ENCODE data around the gene PRKAG2.

The PRKAG2 gene

DNA sequence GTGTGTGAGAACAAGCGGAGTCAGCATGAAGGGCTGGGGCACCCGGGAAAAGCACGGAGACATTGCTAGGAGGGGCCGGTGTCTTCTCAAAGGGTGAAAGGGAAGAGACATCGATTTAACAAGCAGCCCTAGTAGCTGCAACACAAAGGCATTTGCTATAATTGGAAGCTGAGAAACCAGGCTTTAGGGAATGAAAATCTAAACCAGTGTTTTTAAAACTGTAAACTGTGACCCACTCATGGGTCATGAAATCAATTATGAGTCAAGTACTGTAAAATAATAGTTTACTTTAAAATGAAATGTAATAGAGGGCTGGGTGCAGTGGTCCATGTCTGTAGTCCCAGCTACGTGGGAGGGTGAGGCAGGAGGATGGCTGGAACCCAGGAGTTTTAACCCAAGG is 228.5 kb downstream of the PRKAG2 start:
- DNase-seq (ENCODE audit: low read depth): no peak

DNA sequence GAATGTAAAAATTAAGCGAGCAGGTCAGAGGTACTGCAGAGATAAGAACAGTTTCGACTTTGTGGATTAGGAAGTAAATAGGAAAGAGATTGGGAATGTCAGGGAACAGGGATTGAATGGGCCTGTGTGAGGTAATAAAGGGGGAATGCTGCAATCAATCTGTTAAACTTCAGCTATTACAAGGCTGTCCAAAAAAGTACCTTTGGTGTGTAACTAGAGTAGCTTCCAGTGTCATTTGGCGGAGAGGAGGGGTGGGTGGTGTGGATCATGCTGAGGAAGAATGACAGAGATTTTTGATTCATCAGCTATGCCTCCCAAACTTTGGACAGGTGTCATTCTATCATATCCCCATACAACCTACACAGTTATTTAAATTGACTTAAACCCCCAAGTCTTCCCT is 229.0 kb downstream of the PRKAG2 start:
- no peak for DNase-seq (ENCODE audit: low read depth)

DNA sequence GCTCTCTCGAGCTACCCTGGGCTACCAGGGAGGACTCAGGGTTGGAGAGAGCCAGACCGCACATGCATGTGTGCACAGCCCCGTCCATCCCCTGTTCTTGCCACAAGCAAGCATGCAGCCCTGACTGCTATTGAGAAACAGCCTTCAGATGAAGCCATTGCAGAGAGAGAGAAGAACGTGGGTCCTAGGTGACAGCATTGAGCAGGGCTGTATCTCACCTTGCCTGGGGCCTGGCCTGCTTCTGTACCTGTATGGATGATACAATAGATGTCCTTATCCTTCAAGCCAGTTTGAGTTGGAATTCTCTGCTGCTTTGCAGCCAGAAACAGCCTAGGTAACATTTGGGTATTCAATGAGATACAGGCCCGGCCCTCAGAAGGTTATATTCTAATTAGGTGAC is 229.9 kb downstream of the PRKAG2 start:
- DNase-seq (ENCODE audit: low read depth): no peak

DNA sequence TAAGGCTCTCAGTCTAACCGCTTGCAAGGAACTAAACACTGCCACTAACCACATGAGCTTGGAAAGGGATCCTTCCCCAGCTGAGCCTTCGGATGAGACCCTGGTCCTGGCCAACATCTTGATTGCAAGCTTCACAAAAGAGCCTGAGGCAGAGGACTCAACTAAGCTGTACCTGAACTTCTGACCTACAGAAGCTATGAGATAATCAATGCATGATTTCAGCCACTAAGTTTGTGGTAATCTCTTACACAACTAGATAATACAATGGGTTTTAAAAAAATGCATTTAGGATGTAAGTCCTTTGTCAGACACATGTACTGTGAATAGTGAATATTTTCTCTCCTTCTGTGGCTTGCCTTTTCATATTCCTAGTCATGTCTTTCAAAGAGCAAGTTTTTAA is 231.6 kb downstream of the PRKAG2 start:
- DNase-seq (ENCODE audit: low read depth): no peak

DNA sequence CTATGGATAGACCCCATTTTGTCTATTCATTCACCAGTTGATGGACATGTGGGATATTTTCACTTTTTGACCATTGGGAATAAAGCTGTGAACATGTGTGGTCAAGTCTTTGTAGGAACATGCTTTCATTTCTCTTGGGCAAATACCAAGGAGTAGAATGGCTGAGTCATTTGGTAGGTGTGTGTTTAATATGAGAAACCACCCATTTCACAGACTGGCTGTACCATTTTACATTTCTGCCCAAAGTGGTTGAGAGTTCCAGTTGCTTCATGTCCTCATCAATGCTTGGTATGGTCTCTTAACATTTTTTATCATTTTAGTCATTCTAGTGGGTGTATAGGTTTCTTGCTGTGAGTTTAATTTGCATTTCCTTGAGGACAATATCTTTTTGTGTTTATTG is 232.4 kb downstream of the PRKAG2 start:
- DNase-seq (ENCODE audit: low read depth): no peak

DNA sequence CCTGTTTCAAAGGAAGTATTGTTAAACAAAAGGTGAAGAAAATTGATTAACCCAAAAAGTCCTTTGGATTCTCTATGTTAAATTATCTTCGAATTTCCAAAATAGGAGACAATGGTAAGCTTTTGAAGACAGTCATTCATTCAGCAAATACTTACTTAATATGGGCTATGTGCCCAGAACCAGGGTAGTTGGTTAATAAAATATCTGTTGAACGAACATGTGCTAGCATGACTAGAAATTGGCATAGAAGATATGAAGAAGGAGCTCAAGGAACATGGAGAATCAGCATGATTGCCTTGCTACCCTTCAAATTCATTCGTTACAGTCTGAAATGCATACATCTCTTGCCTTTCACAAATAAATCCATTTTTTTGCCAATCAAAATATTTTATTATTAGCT is 234.2 kb downstream of the PRKAG2 start:
- DNase-seq (ENCODE audit: low read depth): no peak

DNA sequence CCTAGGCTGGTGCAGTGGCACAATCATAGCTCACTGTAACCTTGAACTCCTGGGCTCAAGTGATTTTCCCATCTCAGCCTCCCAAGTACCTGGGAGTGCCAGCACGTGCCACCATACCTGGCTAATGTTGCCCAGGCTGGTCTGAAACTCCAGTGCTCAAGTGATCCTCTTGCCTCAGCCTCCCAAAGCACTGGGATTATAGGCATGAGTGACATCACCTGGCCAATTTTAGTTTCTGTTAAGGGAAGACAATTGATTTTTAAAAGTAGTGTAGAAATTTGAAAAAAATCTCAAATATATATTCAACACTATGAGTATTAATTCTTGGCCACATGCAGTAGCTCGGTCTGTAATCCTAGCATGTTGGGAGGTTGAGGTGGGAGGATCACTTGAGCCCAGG is 235.3 kb downstream of the PRKAG2 start:
- DNase-seq (ENCODE audit: low read depth): no peak

DNA sequence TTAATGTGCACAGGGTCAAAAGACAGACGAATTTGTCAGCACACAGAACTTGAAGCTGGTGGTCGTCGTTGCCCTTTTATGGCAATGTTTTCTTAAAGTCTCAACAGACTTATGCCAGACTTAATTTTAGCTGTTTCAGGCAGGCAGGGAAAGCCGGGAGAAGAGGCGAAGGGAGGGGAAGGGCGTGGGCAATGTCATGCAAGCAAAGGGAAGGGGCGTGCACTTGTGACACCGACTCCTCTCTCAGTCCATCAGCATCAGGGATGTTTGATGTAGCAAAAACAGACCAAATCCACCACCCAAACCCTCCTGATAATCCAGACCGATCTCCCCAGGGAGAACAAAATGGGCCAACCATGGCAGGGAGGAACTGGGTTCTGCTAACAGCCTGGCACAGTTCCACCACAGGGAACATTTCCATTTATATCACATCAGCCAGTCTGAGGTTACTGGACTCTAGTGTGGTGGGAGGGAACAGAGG is 239.1 kb downstream of the PRKAG2 start:
- no peak for DNase-seq (ENCODE audit: low read depth)

DNA sequence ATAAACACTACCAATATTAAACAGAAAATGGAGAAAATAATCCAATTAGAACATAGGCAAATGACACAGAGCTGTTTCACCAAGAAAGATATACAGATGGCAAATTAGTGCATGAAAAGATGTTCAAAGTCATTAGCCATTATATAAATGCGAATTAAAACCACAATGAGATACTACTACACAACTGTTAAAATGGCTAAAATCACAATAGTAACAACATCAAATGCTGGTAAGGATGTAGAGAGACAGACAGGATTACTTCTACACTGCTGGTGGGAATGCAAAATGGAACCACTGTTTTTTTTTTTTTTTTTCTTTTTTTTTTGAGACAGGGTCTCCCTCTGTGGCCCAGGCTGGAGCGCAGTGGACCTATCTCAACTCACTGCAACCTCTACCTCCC is 242.3 kb downstream of the PRKAG2 start:
- no peak for DNase-seq (ENCODE audit: low read depth)

DNA sequence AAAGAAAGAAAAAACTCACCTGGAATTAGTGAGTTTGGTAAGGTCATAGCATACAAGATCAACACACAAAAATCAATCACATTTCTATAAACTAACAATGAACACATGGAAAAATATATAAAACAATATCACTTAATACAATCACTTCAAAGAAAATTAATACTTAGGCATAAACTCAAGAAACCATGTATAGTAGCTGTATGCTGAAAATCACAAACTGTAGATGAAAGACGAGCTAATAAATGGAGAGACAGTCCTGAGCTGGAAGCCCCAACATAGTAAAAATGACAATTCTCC is 243.5 kb downstream of the PRKAG2 start:
- DNase-seq (ENCODE audit: low read depth): no peak

DNA sequence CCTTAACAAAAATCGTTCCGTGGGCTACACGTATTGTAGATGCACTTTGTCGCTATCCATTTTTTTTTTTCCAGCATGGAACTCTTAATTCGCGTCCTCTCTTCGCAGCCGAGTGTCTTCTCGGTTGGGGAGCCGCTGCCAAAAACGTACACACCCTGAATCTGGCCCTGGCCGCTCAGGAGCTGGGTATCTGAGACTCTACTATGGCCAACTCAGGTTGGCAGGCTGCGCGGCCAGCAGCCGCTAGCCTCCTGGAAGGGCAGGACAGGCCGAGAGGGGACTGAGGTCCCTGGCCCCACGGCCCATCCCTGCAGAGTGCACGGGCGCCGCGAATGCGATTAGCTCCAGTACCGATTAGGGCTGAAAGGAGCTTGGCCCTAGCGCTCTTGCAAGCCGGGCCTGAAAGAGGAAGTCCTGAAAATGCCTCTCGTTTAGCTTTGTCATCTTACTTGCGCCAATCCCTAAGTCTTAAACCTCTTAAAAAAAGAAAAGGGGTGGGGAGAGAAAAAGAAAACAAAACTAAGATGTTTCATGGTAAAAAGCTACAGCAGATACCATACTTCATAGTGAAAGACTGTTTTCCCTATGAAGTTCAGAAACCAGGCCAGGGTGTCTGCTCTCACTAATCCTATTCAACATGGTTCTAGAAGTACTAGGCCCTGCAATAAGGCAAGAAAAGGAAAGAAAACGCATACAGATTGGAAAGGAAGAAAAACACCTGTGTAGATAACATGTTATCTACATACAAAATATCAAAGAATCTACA is 244.0 kb downstream of the PRKAG2 start:
- peak; percentile 38 for DNase-seq (ENCODE audit: low read depth)

DNA sequence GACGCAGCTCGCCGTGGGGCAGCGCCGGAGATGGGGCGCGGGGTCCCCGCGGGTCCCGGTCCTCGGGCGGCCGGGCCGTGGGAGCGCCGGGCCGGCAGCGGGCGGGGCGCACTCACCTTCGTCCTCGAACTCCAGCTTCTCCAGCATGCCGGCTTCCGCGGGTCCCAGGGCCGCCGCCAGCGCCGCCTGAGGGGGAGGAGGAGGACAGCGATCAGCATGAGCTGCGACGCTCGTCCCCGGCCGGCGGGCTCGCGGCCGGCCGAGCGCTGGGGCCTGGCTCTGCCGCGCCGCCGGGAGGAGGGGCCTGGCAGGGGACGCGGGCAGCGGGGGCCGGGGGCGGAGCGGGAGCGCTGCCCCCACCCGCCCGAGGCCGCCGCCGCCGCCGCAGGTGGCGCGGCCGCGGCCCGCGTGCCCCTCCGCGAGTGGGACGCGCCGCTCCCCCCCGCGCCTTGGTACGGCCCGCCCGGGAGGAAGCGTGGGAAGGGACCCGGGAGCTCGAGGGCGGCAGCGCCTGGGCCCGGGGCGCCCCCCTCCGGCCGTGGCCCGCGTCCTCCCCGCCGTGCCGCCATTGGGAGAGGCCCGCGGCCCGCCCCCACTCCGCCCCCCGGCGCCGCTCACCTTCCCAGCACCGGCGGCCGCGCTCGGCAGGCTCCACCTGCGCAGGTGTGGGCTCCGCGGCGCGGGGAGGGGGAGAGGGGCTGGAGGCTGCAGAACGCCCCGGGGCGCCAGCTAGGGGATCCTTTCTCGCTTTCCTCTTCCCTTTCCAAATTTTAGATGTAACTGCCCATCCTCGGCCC is 244.8 kb downstream of the PRKAG2 start:
- DNase-seq (ENCODE audit: low read depth): peak; percentile 90

DNA sequence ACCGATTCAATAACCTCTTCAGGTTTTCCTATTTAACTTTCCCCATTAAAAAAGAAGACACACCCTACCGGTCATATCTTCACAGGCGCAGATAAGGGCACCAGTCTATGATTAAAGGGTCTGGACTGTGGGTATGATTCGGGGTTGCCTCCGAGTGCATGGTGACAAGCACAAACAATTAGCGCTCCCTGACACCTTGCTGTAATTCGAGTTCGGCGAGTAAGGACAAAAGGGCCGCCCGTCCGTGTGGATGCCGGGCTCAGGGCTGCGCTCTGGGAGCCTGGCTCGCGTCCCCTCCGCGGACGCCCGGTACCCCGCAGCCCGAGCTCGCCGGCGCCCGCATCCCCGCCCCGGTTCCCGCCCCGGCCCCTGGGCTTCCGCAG is 245.4 kb downstream of the PRKAG2 start:
- no peak for DNase-seq (ENCODE audit: low read depth)

DNA sequence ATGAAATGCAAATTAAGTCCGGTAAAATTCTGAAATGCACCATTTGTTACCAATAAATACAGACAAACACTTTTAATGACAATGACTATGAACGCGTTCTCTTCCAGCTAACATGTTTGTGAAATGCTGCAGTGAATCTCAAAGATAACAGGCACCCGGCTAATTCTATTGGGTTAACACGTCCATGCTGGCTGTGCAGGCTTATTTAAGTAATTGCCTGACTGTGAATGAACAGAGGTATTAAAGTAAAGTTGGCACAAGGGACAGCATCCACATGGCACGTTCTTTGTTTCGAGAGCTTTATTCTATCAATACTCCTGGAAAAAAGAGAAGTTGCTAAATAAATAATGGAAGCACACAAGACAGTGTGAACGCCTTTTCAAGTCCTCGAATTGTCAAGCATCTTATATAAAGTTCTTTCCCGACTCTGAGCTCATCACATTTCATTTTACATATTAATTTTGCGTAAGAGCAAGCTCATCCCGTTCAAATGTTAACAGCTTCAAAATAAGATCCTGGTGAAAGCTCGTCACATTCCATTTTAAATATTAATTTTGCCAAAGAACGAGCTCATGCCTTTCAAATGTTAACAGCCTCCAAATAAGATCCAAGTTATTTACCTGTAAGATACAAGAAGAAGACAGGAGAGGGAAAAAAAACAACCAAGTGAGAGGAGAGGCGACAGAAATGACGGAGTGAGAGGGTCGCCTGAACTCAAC is 245.9 kb downstream of the PRKAG2 start:
- DNase-seq (ENCODE audit: low read depth): no peak

DNA sequence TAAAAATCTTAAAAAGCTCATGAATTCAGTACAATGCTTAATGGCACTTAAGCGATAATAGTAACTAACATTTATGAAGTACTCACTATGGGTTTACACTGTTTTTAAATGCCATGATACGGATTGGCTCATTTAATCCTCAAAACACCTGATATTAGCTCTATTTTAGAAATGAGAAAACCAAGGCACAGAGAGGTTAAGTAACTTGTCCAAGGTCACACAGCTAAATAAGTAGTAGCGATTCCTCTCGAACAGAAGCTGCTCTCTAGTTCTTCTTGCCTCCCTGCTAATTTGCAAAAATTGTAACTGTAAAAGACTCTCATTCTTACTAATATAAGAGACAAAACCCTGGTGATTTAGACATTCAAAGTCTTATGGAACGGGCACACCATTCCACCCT is 246.6 kb downstream of the PRKAG2 start:
- DNase-seq (ENCODE audit: low read depth): no peak

DNA sequence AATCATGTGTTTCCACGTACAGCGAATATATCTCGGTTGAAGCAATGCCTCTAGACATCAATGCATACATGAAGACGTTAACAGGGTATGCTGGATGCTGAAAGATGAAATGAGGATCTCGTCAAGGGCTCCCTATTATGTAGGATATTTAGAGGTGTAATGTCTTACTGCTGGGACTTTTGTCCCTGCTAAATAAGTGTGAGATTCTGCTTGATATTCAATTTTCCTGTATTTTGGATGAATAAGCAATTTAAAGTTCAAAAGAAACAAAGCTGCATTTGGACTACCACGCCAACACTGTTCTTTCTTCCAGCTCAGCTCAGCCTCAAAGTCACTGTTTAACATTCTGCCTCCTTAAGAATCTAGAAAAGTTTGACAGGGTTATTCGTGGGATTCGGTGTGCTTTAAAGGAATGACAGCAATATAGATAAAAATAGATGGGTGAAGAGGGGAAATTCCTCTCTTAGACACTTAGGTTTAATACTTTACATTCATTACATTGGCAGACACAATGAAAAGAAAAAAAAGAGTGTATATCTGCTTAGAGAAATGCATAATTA is 247.1 kb downstream of the PRKAG2 start:
- DNase-seq (ENCODE audit: low read depth): no peak

DNA sequence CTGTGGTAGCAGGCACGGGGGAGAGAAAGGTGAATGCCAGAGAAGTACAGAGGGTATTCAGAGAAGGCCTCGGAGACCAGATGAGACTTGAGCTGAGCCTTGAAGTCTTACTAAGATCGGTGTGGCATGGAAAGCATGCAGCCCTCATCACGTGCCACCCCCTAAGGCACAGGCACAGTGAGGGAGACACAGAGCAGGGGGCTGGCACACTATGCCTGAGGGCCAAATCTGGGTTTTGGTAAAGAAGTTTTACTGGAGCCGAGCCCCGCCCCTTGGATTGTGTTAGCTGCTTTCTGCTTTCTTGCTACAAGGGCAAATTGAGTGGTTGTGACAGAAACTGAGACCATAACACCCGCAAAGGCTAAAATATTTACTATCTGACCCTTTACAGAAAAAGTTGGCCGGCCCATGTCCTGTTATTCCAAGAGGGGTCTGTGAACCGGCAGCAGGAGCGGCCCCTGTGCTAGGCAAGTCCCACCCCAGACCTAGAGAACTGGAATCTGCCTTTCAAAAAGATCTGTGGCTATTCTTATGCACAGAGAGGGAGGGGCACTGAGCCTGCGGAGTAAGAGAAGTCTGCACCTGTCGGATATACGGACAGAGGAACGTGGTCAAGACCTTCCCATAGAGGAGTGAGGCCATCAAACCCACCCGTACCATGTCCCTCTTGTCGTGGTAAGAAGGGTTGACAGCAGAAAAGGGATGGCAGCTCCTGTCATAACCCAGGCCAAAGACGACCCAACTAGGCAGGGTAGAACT is 247.9 kb downstream of the PRKAG2 start:
- no peak for DNase-seq (ENCODE audit: low read depth)

DNA sequence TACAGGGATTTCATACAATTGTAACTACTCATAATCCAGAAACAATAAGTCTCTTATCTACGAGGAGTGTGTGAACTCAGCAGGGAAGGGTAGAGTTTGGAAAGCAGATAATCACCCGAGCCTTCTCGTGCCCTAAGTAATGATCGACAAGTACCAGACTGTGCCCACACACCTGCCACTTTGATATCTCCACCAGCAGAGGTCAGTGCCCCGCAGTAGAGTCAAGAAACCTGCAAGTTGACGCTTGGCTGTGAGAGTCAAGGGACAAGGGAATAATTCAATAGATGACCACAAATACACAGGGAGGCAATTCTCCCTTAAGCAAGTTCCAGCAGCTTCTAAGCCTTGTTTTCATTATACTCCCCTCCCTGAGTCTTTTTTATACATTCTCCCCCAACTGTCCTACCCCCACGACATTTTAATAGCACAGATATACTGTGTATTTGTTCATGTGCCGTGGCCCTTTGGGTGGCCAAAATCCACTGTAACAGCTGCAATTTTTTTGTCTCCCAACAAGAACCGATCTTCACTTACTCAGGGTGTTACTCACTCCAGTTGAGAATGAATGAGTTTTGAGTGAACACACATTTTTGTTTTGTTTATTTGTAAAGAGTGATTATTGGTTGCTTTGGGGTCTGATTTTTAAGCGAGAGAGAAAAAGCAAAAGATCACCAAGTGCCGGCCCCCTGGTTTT is 250.3 kb downstream of the PRKAG2 start:
- DNase-seq (ENCODE audit: low read depth): no peak

DNA sequence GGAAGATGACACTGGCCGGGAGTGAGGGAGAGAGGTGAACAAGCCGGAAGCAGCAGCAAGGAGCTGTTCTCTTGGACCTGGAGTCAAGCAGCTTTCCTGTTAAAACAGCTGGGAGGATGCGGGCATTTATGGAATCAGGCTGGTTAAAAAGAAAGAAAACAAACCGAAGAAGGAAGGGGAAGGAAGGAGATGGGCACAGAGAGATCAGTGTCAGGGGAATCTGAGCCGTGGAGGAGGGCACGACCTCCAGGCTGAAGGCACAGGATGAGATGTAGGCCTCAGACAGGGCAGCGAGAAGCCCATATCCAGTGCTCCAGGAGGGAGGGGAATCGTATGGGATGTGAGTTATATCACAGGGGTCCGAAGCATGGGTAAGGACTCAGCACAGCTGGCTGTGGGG is 251.3 kb downstream of the PRKAG2 start:
- DNase-seq (ENCODE audit: low read depth): no peak

DNA sequence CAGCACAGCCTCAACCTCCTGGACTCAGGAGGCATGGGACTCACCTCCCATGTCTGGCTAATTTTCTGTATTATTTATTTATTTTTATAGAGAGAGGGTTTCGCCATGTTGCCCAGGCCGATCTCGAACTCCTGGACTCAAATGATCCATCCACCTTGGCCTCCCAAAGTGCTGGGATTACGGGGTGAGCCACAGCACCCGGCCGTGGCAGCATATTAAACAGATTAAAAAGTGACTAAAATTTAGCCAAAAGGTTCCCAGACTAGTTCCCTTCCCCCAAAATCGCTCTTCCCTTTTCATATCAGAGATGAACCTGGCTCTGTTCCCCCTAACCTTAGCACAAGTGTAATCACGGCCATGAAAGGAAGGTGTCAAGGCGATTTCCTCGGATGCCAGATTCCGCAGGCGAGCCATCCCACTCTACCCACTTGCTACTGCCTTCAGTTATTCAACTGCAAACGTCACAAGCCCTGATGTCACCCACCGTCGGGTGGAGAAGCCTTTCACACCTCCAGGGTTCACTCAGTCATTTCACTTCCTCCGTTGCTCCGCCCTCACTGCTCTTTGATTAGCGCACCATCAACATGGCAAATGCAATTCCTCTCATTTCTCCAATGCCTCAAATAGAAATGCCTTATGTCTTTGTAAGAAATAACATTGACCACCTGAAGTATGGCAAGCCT is 252.5 kb downstream of the PRKAG2 start:
- DNase-seq (ENCODE audit: low read depth): no peak

DNA sequence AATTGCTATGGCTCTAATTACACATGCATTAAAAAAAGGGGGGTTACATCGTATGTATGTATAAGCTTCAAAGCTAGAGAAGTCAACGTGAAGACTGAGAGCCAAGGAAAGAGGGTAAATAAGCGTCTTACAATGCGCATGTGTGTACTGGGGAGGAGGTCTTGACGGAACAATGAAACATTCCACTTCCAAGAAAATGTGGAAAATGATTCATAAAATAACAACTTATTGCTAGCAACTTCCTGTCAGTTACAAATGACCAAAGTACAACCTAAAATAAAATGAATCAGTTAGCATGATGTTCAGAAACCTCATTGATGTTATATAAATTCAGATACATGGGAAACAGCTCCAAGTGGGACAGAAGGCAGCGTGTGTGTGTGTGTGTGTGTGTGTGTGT is 253.1 kb downstream of the PRKAG2 start:
- DNase-seq (ENCODE audit: low read depth): no peak
